HUES64 (cell line): ENCODE data around the gene CCDC7.
"Not testable (repeated sequence)": the region's sequence is repeated elsewhere in the genome, so short reads cannot be mapped to it uniquely, and the experiment has no call there.

ENCODE experiments used
- H3K27ac ChIP-seq: 2 replicates; pipeline ENCODE4 v1.7.0; 2013; ENCODE audit warnings: low read depth, low read length, inconsistent platforms
- H3K27me3 ChIP-seq: 2 replicates; pipeline ENCODE4 v1.6.1; 2013; ENCODE audit warnings: mild to moderate bottlenecking, low read length; ENCODE audit not compliant: insufficient read depth
- H3K36me3 ChIP-seq: 2 replicates; pipeline ENCODE4 v1.6.1; 2013; ENCODE audit warnings: mild to moderate bottlenecking, low read length; ENCODE audit not compliant: insufficient read depth
- H3K4me1 ChIP-seq: 2 replicates; pipeline ENCODE4 v1.6.1; 2013; ENCODE audit warnings: mild to moderate bottlenecking, low read length, moderate library complexity; ENCODE audit not compliant: insufficient read depth
- H3K4me3 ChIP-seq: 2 replicates; pipeline ENCODE4 v1.5.1; 2013; ENCODE audit warnings: mild to moderate bottlenecking, low read length, moderate library complexity
- H3K9ac ChIP-seq: 2 replicates; pipeline ENCODE4 v1.6.1; 2013; ENCODE audit warnings: mild to moderate bottlenecking, low read depth, low read length
- H3K9me3 ChIP-seq: 2 replicates; pipeline ENCODE4 v1.6.1; 2013; ENCODE audit warnings: low read depth, low read length; ENCODE audit not compliant: insufficient read depth
- WGBS: fragments of 150-250, 120-280 bp; methylation state at CpG from one replicate; pipeline ENCODE4 v1.1.7; 2013; ENCODE audit warnings: missing lambda C conversion rate; 5-methylcytosine and 5-hydroxymethylcytosine counted together

CCDC7 gene

DNA sequence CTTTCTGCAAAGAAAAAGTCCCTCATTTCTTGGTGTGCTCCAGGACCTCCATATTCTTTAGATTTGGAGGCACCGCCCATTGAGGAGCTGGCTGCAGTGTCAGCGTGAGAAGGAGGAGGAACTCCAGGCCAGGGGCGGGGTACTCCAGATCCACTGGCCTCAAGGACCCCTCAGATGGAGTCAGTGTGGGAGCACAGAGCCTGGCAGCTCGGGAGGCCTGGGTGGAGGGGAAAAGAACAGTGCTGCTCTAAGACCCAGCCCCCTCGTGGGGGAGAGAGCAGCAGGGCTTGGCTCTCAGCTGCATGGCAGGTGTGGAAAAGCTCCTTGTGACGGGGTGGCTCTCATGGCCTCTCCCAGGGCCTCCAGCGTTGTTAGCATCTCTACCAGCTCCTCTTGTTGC, 441.5 kb downstream of the CCDC7 start:
- WGBS, result 90% methylated on average over 7 of the region's 7 CpGs

DNA sequence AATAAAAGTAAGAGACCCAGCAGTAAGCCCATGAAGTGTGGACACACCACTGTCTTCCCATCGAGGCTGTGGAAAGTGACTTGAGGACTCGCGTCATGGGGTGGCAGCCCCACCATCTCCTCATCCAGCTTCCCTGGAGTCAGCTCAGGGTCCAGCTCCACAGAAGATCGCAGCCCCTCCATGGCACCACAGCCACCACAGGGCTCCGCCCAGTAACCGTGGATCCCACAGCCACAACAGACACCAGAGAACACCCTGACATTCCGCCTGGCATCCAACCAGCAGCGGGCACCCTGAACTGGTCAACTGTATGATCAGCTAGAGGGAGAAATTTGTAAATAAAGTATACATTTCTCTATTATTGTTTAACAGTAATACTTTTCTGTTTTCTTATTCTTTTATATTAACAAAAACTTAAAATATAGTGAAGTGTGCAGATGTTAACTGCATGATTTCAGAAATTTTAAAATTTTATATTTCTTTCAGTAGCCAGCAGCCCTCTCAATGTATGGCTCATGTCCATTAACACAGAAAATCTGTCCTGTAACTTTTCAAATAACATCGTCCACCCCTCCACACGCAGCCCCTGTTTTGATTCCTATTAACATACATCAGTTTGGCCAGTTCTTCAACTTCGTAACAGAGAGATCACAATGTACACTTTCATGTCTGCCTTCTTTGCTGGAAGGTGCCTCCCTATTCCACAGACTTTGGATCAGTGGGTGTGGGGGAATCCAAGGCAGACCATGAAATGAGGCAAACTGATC, 442.4 kb downstream of the CCDC7 start:
- Histone ChIP-seq H3K4me3 (no peak overlapping the region), H3K9ac (no peak overlapping the region), H3K27me3 (no peaks in the 10 kb centered on the region), H3K9me3 (no peaks in the 10 kb centered on the region), H3K27ac (no peak overlapping the region), H3K36me3 (no peaks in the 10 kb centered on the region), H3K4me1 (peaks cover 13% of the 10 kb centered on the region)
- 93% methylated on average over 10 of the region's 11 CpGs for WGBS

More for the DNA sequence above, 441.5 kb downstream of the CCDC7 start:
- Histone ChIP-seq H3K4me3 (no peak overlapping the region), H3K9ac (no peak overlapping the region), H3K9me3 (no peaks in the 10 kb centered on the region), H3K36me3 (no peaks in the 10 kb centered on the region), H3K27me3 (no peaks in the 10 kb centered on the region), H3K4me1 (peaks cover 7% of the 10 kb centered on the region), H3K27ac (no peak overlapping the region)

DNA sequence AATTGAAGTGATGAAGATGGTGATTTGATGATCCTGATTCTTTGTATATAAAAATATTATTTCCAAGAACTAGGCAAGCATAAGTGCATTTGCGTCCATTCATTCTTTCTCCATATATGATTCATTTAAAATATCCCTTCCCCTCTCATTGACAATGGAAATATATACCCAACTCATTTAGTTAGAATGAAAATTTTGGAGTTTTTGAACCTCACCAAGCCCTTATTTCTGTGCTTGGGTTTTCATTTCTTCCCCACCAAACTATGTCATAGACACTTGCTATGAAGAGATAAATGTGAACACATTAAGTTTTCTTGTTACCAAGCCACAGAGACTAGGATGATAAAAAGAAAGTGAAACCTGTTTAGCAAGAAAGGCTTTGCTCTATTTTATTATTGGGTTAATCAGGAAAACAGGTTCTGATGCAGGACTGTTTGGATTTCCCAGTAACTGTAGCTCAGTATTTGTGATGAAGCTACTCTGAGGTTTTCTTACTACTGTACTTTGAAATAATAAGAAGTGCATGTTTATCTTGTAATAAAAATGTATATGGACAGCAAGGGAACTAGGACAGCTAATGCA, 443.8 kb downstream of the CCDC7 start:
- no peak overlapping the region for H3K27ac ChIP-seq
- no peaks in the 10 kb centered on the region for H3K36me3 ChIP-seq
- H3K27me3 ChIP-seq, result no peaks in the 10 kb centered on the region
- H3K9ac ChIP-seq, result no peak overlapping the region
- 100% methylated on average over 1 of the region's 1 CpG for WGBS
- no peaks in the 10 kb centered on the region for H3K9me3 ChIP-seq
- peaks cover 13% of the 10 kb centered on the region for H3K4me1 ChIP-seq
- no peak overlapping the region for H3K4me3 ChIP-seq

DNA sequence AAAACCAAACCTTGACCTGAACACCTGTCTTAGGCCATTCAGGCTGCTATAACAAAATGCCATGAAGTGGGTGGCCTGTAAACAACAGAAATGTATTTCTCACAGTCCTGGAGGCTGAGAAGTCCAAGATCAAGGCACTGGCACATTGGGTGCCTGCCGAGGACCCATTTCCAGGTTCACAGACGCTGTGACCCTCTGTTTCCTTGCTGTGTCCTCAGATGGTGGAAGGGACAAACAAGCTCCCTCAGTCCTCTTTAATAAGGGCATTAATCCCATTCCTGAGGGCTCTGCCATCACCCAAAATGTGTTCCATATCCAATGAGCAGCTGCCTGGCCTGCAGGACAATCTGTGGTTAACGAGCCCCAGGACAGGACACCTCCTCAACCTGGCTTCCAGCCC, 444.5 kb downstream of the CCDC7 start:
- Histone ChIP-seq H3K4me3 (no peak overlapping the region), H3K27ac (no peak overlapping the region), H3K36me3 (0 out of 2 replicates have a peak, but pooled peaks cover under 1% of the 10 kb centered on the region), H3K9me3 (no peaks in the 10 kb centered on the region), H3K9ac (no peak overlapping the region), H3K27me3 (no peaks in the 10 kb centered on the region), H3K4me1 (peaks cover 13% of the 10 kb centered on the region)
- 76% methylated on average over 3 of the region's 3 CpGs for WGBS

DNA sequence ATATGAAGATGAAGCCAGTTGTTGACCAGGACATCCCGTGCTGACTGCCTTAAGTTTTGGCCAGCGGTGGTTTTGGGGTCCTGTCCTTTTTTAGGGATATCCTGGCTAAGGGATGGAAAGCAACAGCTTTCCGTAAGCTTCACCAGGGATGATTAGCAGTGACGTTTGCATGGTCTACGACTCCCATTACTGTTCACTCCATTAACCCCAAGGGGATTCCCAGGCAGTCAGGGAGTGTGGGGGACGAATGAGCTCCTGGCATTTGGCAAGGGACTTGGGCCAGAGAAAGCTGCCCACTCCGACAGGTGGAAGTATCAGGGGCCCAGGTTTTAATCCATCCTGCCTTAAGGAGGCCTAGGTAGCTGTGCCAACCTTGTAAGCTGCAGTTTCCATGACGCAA, 445.3 kb downstream of the CCDC7 start:
- no peaks in the 10 kb centered on the region for H3K9me3 ChIP-seq
- no peak overlapping the region for H3K9ac ChIP-seq
- peaks cover 8% of the 10 kb centered on the region for H3K4me1 ChIP-seq
- no peak overlapping the region for H3K27ac ChIP-seq
- no peak overlapping the region for H3K4me3 ChIP-seq
- H3K27me3 ChIP-seq, result no peaks in the 10 kb centered on the region
- WGBS, result 92% methylated on average over 8 of the region's 8 CpGs
- H3K36me3 ChIP-seq, result peaks cover 9% of the 10 kb centered on the region

DNA sequence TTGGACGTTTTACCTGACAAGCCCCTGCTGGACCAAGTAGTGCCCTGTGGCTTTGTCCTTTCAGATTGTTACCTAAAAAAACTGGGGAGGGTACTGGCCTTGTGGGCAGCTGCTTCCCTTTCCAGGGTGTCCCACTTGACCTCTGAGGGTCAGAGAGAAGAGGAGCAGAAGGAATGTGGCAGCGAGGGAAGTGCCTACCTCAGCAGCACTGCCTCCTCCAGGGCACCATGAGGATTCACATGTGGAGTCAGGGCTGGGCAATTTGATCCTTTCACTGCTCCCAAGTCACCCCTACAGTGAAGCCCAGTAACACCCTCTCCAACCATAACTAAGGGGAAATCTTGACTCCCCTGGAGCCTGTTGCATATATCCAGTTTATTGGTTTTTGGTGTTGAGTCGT, 447.5 kb downstream of the CCDC7 start:
- Histone ChIP-seq H3K9me3 (no peaks in the 10 kb centered on the region), H3K27me3 (no peaks in the 10 kb centered on the region), H3K4me3 (no peak overlapping the region), H3K9ac (no peak overlapping the region), H3K4me1 (peaks cover 7% of the 10 kb centered on the region), H3K36me3 (peaks cover 31% of the 10 kb centered on the region), H3K27ac (no peak overlapping the region; the same call in 1 of the 2 replicates)
- WGBS, result 63% methylated on average over 3 of the region's 3 CpGs

DNA sequence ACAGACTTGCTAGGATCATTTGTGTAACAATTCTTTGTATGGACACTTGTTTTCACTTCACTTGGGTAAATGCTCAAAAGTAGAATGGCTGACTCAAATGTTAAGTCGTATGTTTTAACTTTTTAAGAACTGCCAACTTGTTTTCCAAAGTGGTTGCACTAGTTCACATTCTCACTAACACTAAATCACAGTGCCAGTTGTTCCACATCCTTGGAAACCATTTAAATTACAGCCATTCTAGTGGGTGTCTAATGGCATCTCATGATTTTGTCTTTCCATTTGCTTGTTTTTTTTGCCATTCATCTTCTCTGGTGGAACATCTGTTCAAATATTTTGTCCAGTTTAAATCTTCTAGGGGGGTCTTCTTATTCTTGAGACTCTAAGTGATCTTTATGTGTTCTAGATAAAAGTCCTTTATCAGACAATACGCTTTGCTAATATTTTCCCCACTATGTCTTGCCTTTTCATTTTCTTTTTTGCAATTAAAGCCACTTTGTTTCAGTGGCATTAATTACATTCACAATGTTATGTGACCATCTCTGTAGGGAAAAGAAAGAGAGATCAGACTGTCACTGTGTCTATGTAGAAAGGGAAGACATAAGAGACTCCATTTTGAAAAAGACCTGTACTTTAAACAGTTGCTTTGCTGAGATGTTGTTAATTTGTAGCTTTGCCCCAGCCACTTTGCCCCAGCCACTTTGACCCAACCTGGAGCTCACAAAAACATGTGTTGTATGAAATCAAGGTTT, 448.1 kb downstream of the CCDC7 start:
- peaks cover 37% of the 10 kb centered on the region for H3K36me3 ChIP-seq
- no peaks in the 10 kb centered on the region for H3K27me3 ChIP-seq
- no peaks in the 10 kb centered on the region for H3K9me3 ChIP-seq
- H3K9ac ChIP-seq, result no peak overlapping the region
- H3K4me1 ChIP-seq, result peaks cover 7% of the 10 kb centered on the region
- H3K4me3 ChIP-seq, result no peak overlapping the region
- 97% methylated on average over 1 of the region's 2 CpGs for WGBS
- no peak overlapping the region for H3K27ac ChIP-seq

DNA sequence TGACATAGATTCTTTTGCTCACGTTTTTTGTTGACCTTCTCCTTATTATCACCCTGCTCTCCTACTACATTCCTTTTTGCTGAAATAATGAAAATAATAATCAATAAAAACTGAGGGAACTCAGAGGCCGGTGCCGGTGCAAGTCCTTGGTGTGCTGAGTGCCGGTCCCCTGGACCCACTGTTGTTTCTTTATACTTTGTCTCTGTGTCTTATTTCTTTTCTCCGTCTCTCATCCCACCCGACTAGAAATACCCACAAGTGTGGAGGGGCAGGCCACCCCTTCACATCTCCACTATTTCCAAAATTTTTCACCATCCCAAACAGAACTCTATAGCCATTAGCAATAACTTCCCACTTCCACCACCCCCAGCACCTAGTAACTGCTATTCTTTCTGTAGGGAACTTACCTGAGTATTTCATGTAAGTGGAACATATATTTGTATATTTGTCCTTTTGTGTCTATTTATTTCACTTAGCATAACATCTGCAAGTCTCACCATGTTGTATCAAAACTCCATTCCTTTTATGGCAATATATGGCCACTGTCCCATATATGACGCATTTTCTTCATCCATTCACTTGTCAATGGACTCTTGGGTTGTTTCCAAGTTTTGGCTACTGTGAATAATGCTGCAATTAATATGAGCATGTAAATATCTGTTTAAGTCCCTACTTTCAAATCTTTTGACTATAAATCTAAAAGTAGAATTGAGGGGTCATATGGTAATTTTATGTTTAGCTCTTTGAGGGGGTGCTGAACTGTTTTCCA, 449.4 kb downstream of the CCDC7 start:
- not testable (repeated sequence) for H3K27me3 ChIP-seq, H3K4me1 ChIP-seq, H3K27ac ChIP-seq, H3K9me3 ChIP-seq, H3K9ac ChIP-seq, H3K4me3 ChIP-seq
- WGBS, result 95% methylated on average over 7 of the region's 7 CpGs
- H3K36me3 ChIP-seq, result peaks cover 49% of the 10 kb centered on the region

DNA sequence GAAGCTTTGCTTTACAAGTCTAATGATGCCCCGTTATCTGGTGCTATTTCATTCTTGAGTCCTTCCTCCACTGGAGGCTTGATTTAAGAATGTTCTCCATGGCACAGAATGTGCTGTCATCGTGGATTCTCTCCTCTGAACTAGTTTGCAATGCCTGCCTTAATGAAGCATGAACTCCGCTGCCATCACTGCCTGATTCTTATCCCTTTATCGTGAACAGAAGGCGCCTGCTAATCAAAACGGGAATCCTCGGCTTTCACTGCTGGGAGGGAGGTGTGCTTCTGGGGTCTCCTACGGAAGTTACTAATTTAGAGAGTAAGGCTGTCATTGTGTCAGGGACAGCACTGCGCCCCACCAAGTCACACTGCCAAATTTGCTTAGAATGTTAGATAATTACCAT, 455.9 kb downstream of the CCDC7 start:
- peaks cover 89% of the 10 kb centered on the region for H3K36me3 ChIP-seq
- no peaks in the 10 kb centered on the region for H3K9me3 ChIP-seq
- H3K27me3 ChIP-seq, result no peaks in the 10 kb centered on the region
- no peaks in the 10 kb centered on the region for H3K4me1 ChIP-seq
- H3K9ac ChIP-seq, result no peak overlapping the region
- WGBS, result 95% methylated on average over 8 of the region's 9 CpGs
- H3K27ac ChIP-seq, result no peak overlapping the region
- no peak overlapping the region for H3K4me3 ChIP-seq

DNA sequence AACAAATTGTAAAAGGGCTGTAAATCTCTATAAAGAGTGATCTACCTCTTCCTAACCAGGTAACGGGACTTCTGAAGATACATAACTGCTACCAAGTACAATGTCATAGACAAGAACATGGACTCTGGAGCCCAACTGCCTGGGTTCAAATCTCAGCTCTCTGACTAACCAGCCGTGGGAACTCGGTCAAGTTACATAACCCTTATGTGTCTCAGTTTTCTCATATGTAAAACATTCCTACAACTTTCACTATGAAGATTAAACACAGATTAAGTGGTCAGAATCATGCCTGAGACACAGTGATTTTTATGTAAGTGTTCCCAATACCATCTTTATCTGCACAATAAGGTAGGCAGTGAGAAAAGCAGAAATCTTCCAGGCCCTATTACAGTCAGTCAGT, 459.5 kb downstream of the CCDC7 start:
- H3K4me1 ChIP-seq, result no peaks in the 10 kb centered on the region

DNA sequence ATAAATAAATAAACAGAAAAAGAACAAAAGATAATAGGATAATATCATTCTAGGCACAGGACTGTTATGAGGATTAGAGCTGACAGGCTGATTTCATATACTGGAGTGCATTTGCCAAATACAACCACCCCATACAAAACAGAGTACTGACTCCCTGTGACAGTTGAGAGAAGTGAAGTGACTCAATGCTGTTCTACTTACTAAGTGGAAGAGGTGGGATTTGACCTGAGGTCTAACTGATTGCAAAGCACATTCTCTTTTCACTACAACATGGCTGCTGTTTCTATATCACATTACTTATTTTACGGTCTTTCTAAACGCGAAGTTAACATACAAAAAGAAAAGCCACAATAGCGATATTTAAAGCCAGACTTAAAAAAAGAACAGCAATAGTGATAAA, 460.7 kb downstream of the CCDC7 start:
- Histone ChIP-seq H3K4me3 (no peak overlapping the region), H3K27me3 (no peaks in the 10 kb centered on the region), H3K4me1 (no peaks in the 10 kb centered on the region), H3K27ac (no peak overlapping the region), H3K36me3 (peaks cover 99% of the 10 kb centered on the region), H3K9ac (no peak overlapping the region), H3K9me3 (no peaks in the 10 kb centered on the region)
- WGBS, result 98% methylated on average over 4 of the region's 4 CpGs

More for the DNA sequence above, 459.5 kb downstream of the CCDC7 start:
- no peak overlapping the region for H3K9ac ChIP-seq
- no peaks in the 10 kb centered on the region for H3K9me3 ChIP-seq
- H3K27ac ChIP-seq, result no peak overlapping the region
- H3K4me3 ChIP-seq, result no peak overlapping the region
- H3K27me3 ChIP-seq, result no peaks in the 10 kb centered on the region
- WGBS, result 94% methylated on average over 3 of the region's 3 CpGs
- peaks cover 91% of the 10 kb centered on the region for H3K36me3 ChIP-seq
